Measurements from ENCODE around the gene CT45A7.
"Not testable (repeated sequence)": the region's sequence is repeated elsewhere in the genome, so short reads cannot be mapped to it uniquely, and the experiment has no call there.

- TF ChIP-seq POLR2AphosphoS5 (IDR thresholded peaks at IDR 0.05; ENCODE audit: low read depth); REST (IDR thresholded peaks at IDR 0.05; ENCODE audit: insufficient replicate concordance, low read depth); CTCF (IDR thresholded peaks at IDR 0.05; ENCODE audit: insufficient read depth, low read length); GABPA (IDR thresholded peaks at IDR 0.05; ENCODE audit: low read depth); SPI1 (IDR thresholded peaks at IDR 0.05; ENCODE audit: borderline replicate concordance, low read depth): not testable (repeated sequence)
Observed at GRCh38 chrX:135854438-135854837, 17.4 kb upstream of the CT45A7 start, which contains the start of gene CT45A8.

All from HL-60 (cell line).